ENCODE measurements around the gene CYTIP.

Gene CYTIP

DNA sequence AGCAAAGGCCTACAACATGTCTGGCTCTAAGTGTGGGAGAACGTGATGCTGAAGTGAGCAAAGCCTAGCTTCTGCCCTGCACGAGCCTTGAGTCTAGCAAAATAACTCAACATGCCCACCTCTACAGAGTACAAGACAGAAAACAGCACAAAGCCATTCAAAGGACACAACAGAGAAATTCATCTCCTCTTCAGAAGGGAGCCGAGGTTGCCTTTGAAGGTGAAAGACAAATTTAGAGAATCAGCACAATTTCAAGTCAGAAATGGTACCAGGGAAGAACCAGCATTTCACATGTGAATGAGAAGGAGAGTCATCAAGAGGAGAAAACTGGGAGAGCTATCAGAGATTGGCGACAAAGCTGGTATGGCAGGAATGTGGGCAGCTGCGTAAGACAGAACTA is 21.7 kb upstream of the CYTIP start:
- no peak for DNase-seq (ENCODE audit: low read depth in 1 of 2, low spot score in 1 of 2)

DNA sequence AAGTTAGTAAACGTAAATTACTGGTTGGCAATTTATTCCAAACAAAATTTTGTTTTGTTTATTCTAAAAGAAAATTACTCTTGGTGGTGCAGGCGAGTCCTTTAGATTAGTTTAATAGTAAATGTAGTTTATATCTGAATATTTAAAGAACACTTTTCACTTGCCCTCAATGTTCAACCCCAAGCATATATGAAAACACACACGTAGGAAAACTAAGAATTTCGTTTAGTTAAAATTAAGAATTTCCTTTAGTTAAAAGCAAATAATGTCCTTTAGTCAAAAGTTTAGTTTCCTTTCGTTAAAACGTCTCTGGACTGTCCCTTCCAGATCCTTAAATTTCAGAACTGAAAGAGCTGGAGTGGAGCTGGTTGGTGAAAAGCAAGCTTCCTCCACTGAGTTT is 19.1 kb upstream of the CYTIP start:
- no peak for DNase-seq (ENCODE audit: low read depth in 1 of 2, low spot score in 1 of 2)

DNA sequence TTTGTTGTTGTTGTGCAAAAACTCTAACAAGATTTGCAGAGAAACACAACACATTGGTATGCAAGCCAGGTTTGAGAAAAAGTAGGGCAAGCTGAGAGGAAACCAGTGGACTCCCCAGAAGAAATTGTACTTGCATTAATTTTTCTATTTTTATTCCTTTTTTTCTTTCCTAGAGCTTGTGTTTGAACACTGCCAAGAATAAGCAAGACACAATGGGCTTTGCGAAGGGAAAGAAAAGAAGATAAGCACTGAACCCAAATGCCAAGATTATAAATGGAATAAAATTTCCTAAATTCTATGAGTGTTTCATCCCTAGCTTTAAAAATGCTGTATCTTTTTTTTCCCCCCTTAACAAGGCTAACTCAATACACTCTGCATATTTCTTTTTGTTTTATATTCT is 17.0 kb upstream of the CYTIP start:
- no peak for DNase-seq (ENCODE audit: low read depth in 1 of 2, low spot score in 1 of 2)

DNA sequence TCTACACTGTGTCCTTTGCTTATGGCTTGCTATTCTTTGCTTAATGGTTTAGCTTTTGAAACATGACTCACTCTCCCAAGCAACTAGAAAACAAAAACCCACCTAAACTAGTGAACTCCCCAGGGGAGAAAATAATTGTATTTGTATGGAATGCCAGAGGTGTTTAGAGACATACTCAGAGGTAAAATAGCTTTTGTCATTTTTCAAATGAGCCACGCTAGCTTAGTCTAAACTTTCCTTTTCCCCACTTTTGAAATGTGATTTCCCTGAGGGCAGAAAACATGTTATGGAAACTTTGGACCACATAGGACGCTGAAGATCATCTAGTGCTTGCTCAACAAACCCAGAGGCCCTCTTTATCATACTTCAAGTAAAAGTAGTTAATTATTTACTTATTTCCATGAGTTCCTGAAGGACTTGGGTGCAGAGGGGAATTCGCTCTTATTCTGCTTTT is 16.5 kb upstream of the CYTIP start:
- DNase-seq (ENCODE audit: low read depth in 1 of 2, low spot score in 1 of 2): no peak

DNA sequence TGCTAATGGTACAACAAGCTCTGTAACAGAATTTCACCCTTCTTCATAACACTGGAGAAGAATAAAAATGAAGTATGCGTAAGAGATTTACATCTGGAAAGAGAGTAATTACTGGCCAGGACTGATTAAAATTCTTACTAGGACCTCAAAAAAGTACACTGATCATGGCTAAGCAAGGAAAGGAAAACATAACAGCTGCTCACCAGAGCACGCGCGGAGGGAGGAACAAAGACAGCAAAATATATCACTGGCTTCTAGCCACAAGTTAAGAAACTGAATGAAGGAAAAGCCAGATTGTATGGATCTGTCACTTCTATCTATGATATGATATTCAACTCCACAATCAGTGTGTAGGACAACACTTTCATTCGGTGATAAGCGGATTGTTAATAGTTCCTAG is 15.6 kb upstream of the CYTIP start:
- no peak for DNase-seq (ENCODE audit: low read depth in 1 of 2, low spot score in 1 of 2)

DNA sequence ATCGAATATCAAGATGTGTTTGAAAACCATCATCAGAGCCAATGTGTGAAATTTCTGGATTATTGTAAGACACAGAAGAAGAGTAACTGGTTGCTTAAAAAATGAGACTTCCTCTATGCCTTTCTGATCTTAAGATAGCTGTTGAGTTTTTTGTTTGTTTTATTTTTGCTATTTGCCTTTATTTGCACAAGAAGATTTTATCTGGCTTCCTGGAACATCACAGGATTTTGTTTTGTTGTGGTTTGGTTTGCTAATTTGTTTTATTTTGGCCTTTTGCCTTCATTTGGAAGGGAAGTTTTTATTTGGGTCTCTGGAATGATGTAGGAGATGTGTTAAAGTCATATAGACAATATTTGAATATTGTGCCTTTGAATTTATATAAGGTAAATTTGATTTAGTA is 3.9 kb upstream of the CYTIP start:
- DNase-seq (ENCODE audit: low read depth in 1 of 2, low spot score in 1 of 2): no peak

DNA sequence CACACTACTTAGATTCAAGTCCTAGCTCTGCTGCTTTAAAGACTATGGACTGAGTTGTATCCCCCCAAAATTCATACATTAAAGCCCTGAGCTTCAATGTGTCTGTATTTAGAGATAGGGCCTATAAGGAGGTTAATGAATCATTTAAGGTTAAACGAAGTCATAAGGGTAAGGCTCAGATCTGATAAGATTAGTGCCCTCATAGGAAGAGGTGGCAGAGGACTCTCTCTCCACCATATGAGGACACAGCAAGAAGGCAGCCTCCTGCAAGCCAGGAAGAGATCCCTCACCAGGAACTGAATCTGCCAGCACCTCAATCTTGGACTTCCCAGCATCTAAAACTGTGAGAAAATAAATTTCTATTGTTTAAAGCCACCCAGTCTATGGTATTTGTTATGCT is 3.1 kb upstream of the CYTIP start:
- no peak for DNase-seq (ENCODE audit: low read depth in 1 of 2, low spot score in 1 of 2)

DNA sequence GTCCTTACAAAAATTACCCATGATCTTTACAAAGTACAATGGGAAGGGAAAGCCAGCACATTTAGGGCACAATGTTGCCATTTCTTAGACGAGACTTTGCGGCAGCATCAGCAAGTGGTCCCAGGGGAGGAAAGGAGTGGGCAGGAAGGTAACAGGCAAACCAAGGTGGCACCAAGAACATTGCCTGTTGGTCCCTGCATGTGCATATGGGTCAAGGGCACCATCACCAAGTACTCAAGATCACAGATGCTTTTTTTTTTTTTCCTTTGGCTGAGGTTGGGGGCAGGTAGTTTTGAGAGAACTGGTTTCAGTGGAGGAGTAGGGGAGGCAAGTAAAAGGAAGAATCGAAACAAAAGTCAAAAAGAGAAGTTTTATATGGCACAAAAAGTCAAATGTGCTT is 752 bp upstream of the CYTIP start:
- DNase-seq (ENCODE audit: low read depth in 1 of 2, low spot score in 1 of 2): no peak

DNA sequence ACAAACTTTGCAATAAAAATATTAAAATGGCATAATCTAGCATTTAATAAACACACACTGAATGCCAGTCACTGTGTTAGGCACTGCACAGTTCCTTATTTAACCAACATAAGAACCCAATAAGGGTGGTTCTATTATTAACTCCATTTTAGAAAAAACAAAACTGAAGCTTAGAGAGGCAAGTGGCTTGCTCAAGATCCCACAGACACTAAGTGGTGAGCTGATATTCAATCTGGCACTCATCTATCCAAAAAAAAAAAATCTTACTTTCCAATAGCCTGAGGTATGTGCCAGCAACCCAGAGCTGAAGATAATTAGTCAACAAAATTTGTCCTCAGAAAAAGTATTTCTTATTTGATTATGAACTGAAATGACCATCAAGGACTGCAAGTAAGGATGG is 799 bp downstream of the CYTIP start:
- DNase-seq (ENCODE audit: low read depth in 1 of 2, low spot score in 1 of 2): no peak

DNA sequence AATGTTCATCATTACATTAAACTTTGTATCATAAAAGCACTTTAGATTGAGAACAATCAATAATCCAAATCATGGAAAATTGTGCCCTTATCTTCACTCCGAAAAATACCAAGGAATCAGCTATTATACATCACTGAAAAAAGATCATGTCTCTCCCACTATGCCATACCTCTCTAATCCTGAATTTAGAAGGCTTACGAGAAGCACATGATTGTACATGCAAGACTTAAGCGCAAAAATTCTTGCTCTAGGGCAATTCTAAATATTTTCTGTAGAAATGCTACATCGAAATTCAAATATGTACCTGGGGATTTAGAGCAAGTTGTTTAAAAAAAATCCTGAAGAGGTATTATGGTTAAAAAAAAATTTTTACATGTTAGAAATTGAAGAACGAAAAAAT is 1.3 kb downstream of the CYTIP start:
- DNase-seq (ENCODE audit: low read depth in 1 of 2, low spot score in 1 of 2): no peak

DNA sequence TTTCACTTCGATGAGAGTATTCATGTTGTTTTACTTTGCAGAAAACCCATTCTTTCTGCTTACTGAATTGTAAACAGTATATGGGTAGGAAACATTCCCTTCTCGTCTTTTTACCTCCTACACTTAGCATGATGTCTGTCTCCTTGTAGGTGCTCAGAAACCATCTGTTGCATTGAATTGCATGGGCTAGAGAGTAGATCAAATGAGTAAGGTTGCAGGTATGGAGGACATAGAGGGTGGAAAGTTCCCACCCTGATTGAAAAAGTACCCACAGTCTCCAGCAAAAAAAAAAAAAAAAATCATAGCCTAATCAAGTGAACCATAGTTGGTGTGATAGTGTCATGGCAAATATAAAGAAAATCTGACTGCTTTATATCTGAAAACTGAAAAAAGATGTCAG is 1.7 kb downstream of the CYTIP start:
- no peak for DNase-seq (ENCODE audit: low read depth in 1 of 2, low spot score in 1 of 2)

DNA sequence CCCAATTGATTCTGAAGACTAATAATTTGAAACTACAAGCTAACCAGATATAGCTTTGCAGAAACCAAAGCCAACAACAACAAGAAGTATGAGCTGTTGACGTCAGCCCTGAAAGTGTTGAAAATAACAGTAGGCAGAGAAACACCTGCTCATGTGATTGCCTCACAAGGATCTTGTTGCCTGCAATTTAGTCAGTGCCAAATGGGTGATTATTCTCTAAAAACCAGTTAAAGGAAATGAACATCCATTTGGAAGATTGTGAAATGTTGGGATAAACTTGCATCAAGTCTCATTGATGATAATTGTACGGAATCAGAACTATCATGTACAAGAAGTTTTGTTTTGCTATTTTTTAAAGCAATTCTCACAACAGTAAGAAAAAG is 2.8 kb downstream of the CYTIP start:
- DNase-seq (ENCODE audit: low read depth in 1 of 2, low spot score in 1 of 2): no peak

DNA sequence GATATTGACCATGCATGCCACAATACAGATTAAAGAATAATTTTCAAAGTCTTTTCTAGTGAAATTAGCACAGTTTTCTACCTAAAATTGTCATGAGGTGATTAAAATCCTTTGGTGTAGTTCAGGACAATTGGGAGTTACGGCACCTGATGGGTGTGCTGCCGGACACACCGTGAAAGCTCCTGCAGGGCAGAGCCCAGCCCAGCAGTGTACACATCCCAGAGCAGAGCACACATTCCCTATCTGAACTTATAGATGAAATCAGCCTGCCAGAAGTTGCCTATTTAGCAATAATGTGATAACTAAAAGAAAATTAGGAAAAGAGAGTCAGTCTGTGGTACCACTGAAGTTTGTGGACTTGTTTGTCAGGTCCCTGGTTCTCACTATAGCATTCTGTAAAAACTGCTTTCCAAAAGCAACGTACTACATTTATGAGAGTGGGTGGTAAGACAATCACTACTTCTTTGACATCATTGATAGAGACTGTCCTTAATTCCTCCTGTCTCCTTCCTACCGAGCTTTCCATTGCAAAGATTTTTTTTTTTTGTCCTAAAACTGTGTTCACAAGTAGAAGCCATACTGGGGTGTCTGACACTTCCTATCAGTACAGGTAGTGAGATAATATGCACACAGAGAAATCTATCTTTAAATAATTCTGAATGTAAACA is 3.4 kb downstream of the CYTIP start:
- DNase-seq (ENCODE audit: low read depth in 1 of 2, low spot score in 1 of 2): no peak

DNA sequence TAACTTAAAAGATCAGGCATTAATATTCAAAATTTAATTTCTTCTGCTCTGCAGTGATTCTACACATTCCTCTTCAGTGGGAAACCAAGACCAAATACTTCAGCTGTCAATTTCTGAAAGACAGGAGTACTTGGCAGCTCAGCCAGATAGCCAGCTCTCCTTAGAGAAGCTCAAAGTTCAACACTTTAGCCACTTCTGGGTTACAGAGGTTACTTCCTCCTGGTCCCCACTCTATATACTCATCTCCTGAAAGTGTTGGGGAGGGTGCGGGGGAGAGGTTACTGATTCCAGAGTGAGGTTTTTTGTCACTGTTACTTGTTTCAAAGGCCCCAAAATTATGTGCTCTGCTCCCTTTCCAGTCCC is 4.1 kb downstream of the CYTIP start:
- DNase-seq (ENCODE audit: low read depth in 1 of 2, low spot score in 1 of 2): no peak

DNA sequence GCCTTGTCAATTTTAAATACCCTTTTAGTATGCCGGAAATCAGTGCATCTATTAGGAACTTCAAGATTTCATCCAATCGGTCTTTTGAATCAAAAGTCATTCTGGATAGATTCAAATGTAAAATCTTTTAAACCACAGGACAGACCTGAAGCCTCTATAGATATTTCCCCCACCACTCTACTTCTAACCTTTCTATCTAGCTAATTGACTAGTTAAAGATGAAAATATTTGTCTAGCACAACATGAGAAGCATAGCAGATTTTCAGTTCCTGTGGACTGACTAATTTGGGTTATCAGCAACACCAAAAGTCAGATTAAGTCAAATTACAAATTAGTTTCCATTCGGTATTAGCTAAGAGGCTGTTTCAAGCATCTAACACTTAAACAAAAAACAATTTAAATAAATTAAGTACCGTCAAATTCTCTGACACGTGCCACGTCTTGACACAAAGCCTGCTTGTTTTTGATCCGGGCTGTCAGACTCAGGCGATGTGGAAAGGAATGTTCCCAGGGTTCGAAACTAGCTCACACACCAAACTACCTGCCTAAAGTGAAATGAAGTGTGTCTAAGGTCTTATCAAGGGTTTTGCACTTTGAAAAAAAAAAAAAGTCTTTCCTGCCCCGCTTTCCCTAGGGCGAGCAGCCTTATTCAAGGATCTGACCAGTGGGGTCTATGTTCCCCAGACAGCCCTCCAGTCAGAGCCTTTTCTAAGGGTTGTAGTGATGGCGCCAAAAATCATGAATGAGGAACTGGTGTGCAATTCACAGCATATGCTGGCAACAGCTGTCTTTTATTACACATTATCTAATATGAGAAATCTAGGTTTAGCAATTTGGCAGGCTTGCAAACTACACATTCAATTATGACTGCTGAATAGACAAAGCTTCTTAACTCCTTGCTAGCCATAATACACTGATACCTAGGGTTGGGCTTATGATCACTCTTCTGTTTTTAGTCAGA is 4.7 kb downstream of the CYTIP start:
- no peak for DNase-seq (ENCODE audit: low read depth in 1 of 2, low spot score in 1 of 2)

DNA sequence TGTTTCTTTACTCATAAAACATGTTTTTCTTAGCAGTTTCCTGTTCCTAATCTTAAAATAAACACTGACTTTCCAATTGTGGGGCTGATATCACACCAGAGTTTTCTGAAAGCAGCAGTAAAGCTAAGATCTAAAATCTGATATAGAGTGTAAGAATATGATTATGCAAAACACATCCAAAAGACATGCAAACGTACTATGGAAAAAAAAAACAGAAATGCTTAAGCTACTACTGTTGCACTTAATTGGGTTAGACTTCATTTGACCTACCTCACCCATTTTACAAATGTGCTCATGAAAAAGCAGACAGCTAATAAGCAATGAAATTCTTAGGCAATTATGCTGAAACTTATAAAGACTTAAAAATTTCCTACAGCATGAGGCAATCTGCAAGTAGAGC is 10.5 kb downstream of the CYTIP start:
- DNase-seq (ENCODE audit: low read depth in 1 of 2, low spot score in 1 of 2): no peak

DNA sequence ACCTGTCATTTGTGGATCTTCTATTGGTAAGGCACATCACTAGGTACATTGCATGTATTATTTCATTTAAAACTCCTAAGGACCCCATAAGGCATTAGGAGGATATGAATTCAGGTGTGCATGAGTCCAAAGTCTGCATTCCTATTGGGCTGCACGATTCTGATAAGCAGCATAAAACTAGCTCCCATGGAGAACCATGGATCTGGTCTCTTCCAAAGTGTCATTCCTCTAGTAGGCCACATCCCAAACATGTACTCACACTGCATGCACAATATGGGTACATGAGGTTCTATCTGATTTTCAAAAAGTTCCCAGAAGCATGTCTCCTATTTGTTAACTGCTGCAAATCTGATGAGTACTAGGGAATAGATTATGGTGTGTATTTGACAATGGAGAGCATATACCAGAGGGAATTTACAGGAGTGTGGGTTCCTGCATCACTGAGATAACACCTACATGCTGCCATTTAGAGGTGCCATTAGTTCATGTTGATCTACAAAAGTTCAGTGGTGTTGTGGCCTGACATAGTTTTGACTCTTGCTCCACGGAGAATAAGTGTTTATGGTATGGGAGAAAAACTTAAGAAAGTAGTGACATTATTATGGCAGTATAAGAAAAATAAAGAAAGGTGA is 11.3 kb downstream of the CYTIP start:
- no peak for DNase-seq (ENCODE audit: low read depth in 1 of 2, low spot score in 1 of 2)

DNA sequence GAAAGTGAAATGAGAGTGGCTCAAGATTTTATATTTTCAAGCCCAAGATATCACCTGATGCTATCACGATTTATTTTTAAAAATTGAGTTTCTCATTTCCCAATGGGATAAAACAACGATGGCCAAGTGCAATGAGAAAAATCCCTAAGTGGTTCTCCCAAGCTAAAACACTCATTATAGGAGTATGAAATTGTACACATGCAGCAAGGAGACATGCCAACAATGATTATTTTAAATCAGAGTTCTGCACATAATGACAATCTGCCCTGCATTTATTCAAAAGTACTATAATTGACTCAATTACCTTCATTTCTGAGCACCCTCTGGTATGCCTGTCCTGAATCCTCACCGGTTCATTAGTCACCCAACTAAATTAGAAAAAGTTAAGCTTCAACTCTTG is 12.7 kb downstream of the CYTIP start:
- no peak for DNase-seq (ENCODE audit: low read depth in 1 of 2, low spot score in 1 of 2)

DNA sequence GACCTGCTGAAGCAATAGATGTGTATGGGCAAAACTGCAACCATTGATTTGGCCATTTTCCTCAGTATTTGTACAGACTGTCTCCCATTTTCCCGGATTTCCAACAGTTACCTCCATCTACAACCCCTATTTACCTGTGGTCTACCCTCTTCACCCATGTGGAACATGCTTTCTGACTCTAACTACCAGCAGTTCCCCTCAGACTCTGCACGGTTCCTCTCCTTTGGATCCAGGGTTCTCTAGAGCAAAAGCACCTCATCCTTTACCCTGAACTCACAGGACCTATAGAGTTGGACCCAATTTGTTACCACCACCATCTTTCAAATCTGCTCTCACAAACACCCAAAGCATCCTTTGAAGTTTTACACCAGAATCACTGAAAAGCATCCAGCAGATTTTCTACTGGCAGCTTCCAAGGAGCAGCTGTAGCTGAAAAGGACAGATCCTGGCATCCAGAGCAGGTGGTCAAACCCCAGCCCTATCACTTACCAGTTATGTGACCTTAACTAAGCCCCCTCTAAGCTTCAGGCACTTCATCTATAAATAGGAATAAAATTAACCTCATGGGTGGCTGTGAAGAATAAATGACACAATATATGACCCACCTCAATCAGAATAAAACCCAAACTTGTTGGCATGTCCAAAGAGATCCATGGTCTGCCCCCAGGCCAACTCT is 15.3 kb downstream of the CYTIP start:
- no peak for DNase-seq (ENCODE audit: low read depth in 1 of 2, low spot score in 1 of 2)

DNA sequence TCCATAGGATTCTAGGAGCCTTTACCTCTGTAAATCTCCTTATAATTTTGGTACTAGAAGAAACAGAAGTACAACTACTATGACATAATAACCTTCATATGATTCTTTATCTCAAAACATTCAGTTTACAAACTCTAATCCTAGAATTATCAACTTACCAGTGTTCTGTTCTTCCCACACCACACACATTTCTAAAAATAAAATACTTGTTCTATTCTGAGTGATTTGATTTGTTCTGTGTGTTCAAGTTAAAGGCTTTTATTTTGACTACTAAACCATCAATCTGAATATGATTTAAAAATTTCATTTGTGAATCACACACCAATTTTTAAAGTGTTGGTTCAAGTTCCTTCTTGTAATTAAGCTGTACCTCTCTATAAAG is 16.0 kb downstream of the CYTIP start:
- DNase-seq (ENCODE audit: low read depth in 1 of 2, low spot score in 1 of 2): no peak

DNA sequence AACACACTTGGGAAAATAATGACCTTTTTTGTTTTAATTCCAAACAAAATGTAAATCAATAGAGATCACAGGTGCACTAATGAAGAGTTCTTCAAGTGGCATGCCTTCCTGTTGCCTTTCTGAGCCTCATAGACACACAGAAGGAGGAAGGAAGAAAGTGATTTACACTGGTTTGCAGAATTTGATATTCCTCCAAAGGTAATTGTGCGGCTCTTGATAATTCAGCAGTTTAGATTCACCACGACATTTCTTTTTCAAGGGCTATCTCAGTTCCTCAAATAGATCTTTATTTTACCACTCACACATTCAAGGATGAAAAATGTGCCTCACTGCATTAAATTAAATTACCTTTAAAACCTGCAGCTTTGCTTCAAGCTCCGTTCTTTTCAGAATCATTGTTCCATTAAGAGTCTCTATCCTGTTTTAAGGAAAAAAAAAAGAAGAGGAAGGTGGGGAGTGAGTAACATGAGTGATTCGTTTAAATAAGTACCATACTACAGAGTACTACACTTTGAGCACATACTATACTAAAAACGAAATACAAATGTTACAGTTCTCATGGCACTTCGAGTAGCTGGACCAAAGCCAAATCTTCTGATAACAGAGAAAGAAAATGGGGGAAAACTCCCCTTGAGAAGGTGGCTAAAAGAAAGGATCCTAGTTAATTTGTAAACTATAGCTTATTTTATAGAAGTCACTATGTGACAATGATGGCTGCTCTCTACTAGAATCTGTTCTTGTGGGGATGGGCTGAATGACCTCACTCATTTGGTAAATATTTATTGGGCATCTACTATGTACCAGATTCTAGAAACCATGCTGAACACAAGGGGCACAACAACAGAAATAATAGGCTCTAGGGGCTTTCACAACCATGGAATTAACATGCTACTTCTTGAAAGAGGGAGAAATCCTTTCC is 16.6 kb downstream of the CYTIP start:
- DNase-seq (ENCODE audit: low read depth in 1 of 2, low spot score in 1 of 2): no peak

All from activated T-helper 1 cell treated with anti-CD3 and anti-CD28 coated beads, Interleukin-2, amount 50 U/mL, for 16 hours (primary cell).